Measurements from ENCODE around the gene GAS7. TPM values are rescaled to one million over a fixed set of nuclear protein-coding genes. Genes with fewer than 3 reads are reported as not detected.
A peak's percentile ranks its signal among the peaks of the same experiment; 100 is the strongest.

Gene GAS7
- total and polyA plus RNA-seq, 2 experiments from 2014 or later = 25.8 to 27.3 TPM

DNA sequence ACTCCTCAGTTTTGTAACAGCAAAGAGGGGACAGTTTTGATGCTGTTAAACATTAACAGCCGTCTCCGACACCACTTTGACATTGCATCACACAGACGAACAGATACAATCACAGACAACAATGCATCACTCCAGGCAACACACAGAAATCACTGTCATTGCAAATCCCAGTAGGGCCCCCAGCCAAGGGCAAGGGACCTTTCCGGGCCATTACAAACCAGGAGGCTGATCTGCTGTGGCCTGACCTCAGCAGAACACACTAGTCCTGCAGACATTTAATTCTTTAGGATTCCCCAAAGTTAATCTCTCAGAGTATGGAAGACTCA, 157.2 kb downstream of the GAS7 start:
- peak; percentile 55 for DNase-seq (ENCODE audit: low spot score)
- H3K27ac ChIP-seq = peak overlapping the region; percentile 28
- 42% methylated on average over 4 of the region's 4 CpGs for WGBS (ENCODE audit: low lambda C conversion rate, missing lambda C conversion rate)
- H3K27me3 ChIP-seq = no peaks in the 10 kb centered on the region
- H3K4me3 ChIP-seq = no peak overlapping the region
- no peaks in the 10 kb centered on the region for H4K20me1 ChIP-seq (ENCODE audit: insufficient read depth, poor library complexity, severe bottlenecking)
- no peaks in the 10 kb centered on the region for H3K9me2 ChIP-seq (replicated peaks; ENCODE audit: insufficient read depth)
- H2AFZ ChIP-seq = no peak overlapping the region
- TF ChIP-seq, protein P1, sequence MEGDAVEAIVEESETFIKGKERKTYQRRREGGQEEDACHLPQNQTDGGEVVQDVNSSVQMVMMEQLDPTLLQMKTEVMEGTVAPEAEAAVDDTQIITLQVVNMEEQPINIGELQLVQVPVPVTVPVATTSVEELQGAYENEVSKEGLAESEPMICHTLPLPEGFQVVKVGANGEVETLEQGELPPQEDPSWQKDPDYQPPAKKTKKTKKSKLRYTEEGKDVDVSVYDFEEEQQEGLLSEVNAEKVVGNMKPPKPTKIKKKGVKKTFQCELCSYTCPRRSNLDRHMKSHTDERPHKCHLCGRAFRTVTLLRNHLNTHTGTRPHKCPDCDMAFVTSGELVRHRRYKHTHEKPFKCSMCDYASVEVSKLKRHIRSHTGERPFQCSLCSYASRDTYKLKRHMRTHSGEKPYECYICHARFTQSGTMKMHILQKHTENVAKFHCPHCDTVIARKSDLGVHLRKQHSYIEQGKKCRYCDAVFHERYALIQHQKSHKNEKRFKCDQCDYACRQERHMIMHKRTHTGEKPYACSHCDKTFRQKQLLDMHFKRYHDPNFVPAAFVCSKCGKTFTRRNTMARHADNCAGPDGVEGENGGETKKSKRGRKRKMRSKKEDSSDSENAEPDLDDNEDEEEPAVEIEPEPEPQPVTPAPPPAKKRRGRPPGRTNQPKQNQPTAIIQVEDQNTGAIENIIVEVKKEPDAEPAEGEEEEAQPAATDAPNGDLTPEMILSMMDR (IDR thresholded peaks at IDR 0.05; ENCODE audit: poor library complexity) = no peak
- no peak for TF ChIP-seq EZH2 (IDR thresholded peaks at IDR 0.05; ENCODE audit: borderline replicate concordance)
- no peak for TF ChIP-seq EZH2phosphoT487 (IDR thresholded peaks at IDR 0.05; ENCODE audit: low read depth, severe bottlenecking, unreplicated experiment)
- H3K4me1 ChIP-seq (ENCODE audit: insufficient read depth) = peaks cover 4% of the 10 kb centered on the region
- peaks cover 7% of the 10 kb centered on the region for H3K79me2 ChIP-seq
- H3K4me2 ChIP-seq = no peak overlapping the region
- no peaks in the 10 kb centered on the region for H3K9me3 ChIP-seq (ENCODE audit: low read depth)
- H3K36me3 ChIP-seq (replicated peaks; ENCODE audit: insufficient read depth, low read depth) = no peaks in the 10 kb centered on the region

DNA sequence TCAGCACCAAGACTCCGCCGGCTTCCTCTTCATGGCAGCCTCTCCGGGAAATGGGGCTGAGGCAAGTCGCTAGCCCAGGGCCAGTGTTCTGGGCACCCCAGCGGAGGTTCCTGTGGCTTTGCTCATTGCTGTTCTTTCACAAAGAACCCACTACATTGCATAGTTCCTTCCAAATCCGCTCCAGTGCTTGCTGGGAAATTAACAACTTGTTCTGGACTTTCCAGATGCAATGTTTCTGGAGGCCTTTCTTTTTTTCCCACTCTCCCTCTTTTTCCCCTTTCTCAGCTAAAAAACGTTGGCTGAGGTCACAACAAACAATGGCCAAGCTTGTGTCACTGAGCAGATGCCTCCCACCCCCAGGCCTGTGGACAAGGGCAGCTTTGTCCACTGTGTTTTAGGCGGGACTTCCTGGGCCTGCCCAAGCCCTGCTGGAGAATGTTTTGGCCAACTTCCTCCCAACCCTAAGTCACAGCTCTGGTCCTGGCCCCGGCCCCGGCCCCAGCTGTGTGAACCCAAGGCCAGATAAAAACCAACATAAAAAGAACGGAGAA, 161.8 kb downstream of the GAS7 start:
- H3K4me1 ChIP-seq (ENCODE audit: insufficient read depth) = no peaks in the 10 kb centered on the region
- no peak overlapping the region for H2AFZ ChIP-seq
- H3K27ac ChIP-seq = peak overlapping the region; percentile 32
- H3K9me2 ChIP-seq (replicated peaks; ENCODE audit: insufficient read depth) = no peaks in the 10 kb centered on the region
- DNase-seq (ENCODE audit: low spot score) = no peak
- no peaks in the 10 kb centered on the region for H4K20me1 ChIP-seq (ENCODE audit: insufficient read depth, poor library complexity, severe bottlenecking)
- no peaks in the 10 kb centered on the region for H3K27me3 ChIP-seq
- no peak overlapping the region for H3K4me3 ChIP-seq
- no peaks in the 10 kb centered on the region for H3K9me3 ChIP-seq (ENCODE audit: low read depth)
- no peak for TF ChIP-seq EZH2 (IDR thresholded peaks at IDR 0.05; ENCODE audit: borderline replicate concordance)
- TF ChIP-seq, protein P1 (IDR thresholded peaks at IDR 0.05; ENCODE audit: poor library complexity) = no peak
- TF ChIP-seq EZH2phosphoT487 (IDR thresholded peaks at IDR 0.05; ENCODE audit: low read depth, severe bottlenecking, unreplicated experiment) = no peak
- peaks cover 5% of the 10 kb centered on the region for H3K79me2 ChIP-seq
- no peak overlapping the region for H3K4me2 ChIP-seq
- 87% methylated on average over 11 of the region's 11 CpGs for WGBS (ENCODE audit: low lambda C conversion rate, missing lambda C conversion rate)
- no peaks in the 10 kb centered on the region for H3K36me3 ChIP-seq (replicated peaks; ENCODE audit: insufficient read depth, low read depth)

DNA sequence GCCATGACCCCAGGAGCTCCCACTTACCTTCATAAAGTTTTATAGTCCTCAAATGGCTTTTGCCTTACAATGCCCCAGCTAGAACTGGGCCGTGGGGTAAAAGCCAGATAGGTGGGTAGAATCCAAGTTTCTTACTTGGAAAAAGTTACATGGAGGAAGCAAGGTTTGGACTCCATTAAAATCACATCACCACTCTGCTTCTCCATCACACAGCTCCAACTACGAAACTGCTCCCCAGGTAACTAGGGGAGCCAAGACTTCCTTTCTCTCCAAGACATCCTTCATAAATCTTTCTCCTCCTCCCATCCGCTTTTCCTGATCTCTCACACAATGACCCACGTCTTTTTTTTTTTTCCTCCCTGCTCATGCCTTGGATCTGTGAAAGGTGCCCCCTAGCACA, 162.5 kb downstream of the GAS7 start:
- Histone ChIP-seq H3K4me1 (ENCODE audit: insufficient read depth) (no peaks in the 10 kb centered on the region), H4K20me1 (ENCODE audit: insufficient read depth, poor library complexity, severe bottlenecking) (no peaks in the 10 kb centered on the region), H3K79me2 (peaks cover 5% of the 10 kb centered on the region), H3K27me3 (no peaks in the 10 kb centered on the region), H3K27ac (no peak overlapping the region), H3K4me2 (no peak overlapping the region), H3K9me2 (replicated peaks; ENCODE audit: insufficient read depth) (no peaks in the 10 kb centered on the region), H3K9me3 (ENCODE audit: low read depth) (no peaks in the 10 kb centered on the region), H3K36me3 (replicated peaks; ENCODE audit: insufficient read depth, low read depth) (no peaks in the 10 kb centered on the region), H2AFZ (no peak overlapping the region), H3K4me3 (no peak overlapping the region)
- DNase-seq (ENCODE audit: low spot score) = no peak
- TF ChIP-seq EZH2 (IDR thresholded peaks at IDR 0.05; ENCODE audit: borderline replicate concordance) (no peak), EZH2phosphoT487 (IDR thresholded peaks at IDR 0.05; ENCODE audit: low read depth, severe bottlenecking, unreplicated experiment) (no peak)
- TF ChIP-seq, protein P1 (IDR thresholded peaks at IDR 0.05; ENCODE audit: poor library complexity) = no peak
- WGBS (ENCODE audit: low lambda C conversion rate, missing lambda C conversion rate) = 94% methylated on average over 4 of the region's 4 CpGs
